ENCODE results near the gene FUT4.
"Not testable (repeated sequence)": the region's sequence is repeated elsewhere in the genome, so short reads cannot be mapped to it uniquely, and the experiment has no call there.

The FUT4 gene

GRCh38 chr11:94526645-94527438, 16.9 kb upstream of the FUT4 start:
- no peak overlapping the region for H3K4me3 ChIP-seq

GRCh38 chr11:94528551-94528950, 15.2 kb upstream of the FUT4 start:
- no peak overlapping the region for H3K4me3 ChIP-seq
- no peak overlapping the region for H3K27ac ChIP-seq

More at GRCh38 chr11:94526645-94527438, 16.9 kb upstream of the FUT4 start:
- no peak overlapping the region for H3K27ac ChIP-seq

GRCh38 chr11:94532211-94532610, 11.5 kb upstream of the FUT4 start:
- H3K4me3 ChIP-seq, result no peak overlapping the region
- no peak overlapping the region for H3K27ac ChIP-seq

GRCh38 chr11:94533206-94533605, 10.5 kb upstream of the FUT4 start:
- H3K27ac ChIP-seq, result no peak overlapping the region

GRCh38 chr11:94533696-94534630, 9.8 kb upstream of the FUT4 start:
- Histone ChIP-seq H3K27ac (peak overlapping the region in 1 of 21 experiments; percentile 29), H3K4me3 (no peak overlapping the region)

More at GRCh38 chr11:94533206-94533605, 10.5 kb upstream of the FUT4 start:
- H3K4me3 ChIP-seq, result no peak overlapping the region

GRCh38 chr11:94536386-94536785, 7.3 kb upstream of the FUT4 start:
- no peak overlapping the region for H3K27ac ChIP-seq
- H3K4me3 ChIP-seq, result no peak overlapping the region

- Histone ChIP-seq H3K4me3 (no peak overlapping the region), H3K27ac (no peak overlapping the region)
Observed at GRCh38 chr11:94537031-94537600, 6.6 kb upstream of the FUT4 start.

- no peak overlapping the region for H3K4me3 ChIP-seq
- no peak overlapping the region for H3K27ac ChIP-seq
Observed at GRCh38 chr11:94539420-94539819, 4.3 kb upstream of the FUT4 start.

GRCh38 chr11:94544646-94545263, 1.0 kb downstream of the FUT4 start:
- peak overlapping the region; percentile 55 to 80 (median 71) for H3K4me3 ChIP-seq
- H3K27ac ChIP-seq, result peak overlapping the region; percentile 84 to 98 (median 94)

GRCh38 chr11:94545264-94546161, 1.8 kb downstream of the FUT4 start:
- H3K27ac ChIP-seq, result peak overlapping the region in 18 of 21 experiments; percentile 84 to 98 (median 94)

GRCh38 chr11:94546162-94546470, 2.4 kb downstream of the FUT4 start:
- peak overlapping the region in 5 of 7 experiments; percentile 55 to 72 (median 71) for H3K4me3 ChIP-seq
- peak overlapping the region in 1 of 21 experiments; percentile 96 for H3K27ac ChIP-seq

More at GRCh38 chr11:94545264-94546161, 1.8 kb downstream of the FUT4 start:
- peak overlapping the region; percentile 55 to 80 (median 71) for H3K4me3 ChIP-seq

- Histone ChIP-seq H3K4me3 (peak overlapping the region in 1 of 7 experiments; percentile 4), H3K27ac (no peak overlapping the region)
Observed at GRCh38 chr11:94546886-94547285, 3.2 kb downstream of the FUT4 start.

GRCh38 chr11:94549146-94549545, 5.4 kb downstream of the FUT4 start:
- H3K27ac ChIP-seq, result no peak overlapping the region
- H3K4me3 ChIP-seq, result no peak overlapping the region

- H3K27ac ChIP-seq, result no peak overlapping the region
Observed at GRCh38 chr11:94550513-94550912, 6.8 kb downstream of the FUT4 start.

GRCh38 chr11:94553938-94554337, 10.2 kb downstream of the FUT4 start:
- H3K27ac ChIP-seq, result no peak overlapping the region
- no peak overlapping the region for H3K4me3 ChIP-seq

More at GRCh38 chr11:94550513-94550912, 6.8 kb downstream of the FUT4 start:
- no peak overlapping the region for H3K4me3 ChIP-seq

GRCh38 chr11:94555752-94556329, 12.1 kb downstream of the FUT4 start:
- not testable (repeated sequence) for H3K4me3 ChIP-seq, H3K27ac ChIP-seq

- no peak overlapping the region for H3K27ac ChIP-seq
- H3K4me3 ChIP-seq, result no peak overlapping the region
Observed at GRCh38 chr11:94557421-94557820, 13.7 kb downstream of the FUT4 start.

- Histone ChIP-seq H3K4me3 (no peak overlapping the region), H3K27ac (no peak overlapping the region)
Observed at GRCh38 chr11:94557992-94558391, 14.3 kb downstream of the FUT4 start.
